Natural killer cell (primary cell): ENCODE measurements around the gene GIMAP8. TPM values are rescaled to one million over a fixed set of nuclear protein-coding genes. Genes with fewer than 3 reads are reported as not detected.

Experiments
- ATAC-seq, 3 donors: fragments of 150-1000 bp in 2 of 3; fragments of 200-7000 bp in 1 of 3; cut with Tn5 transposase; 1 replicate in 1 of 3; 2 replicates in 2 of 3; pipeline ENCODE4 v1.10.0; 2021; ENCODE audit warnings: mild to moderate bottlenecking in 2 of 3, moderate library complexity in 2 of 3
- DNase-seq, 2 donors: peaks; one replicate each; pipeline versions ENCODE4 v3.0.0 to v3.0.0-alpha.2; 2013 to 2021; ENCODE audit warnings: mixed read lengths in 1 of 2
- H3K27ac ChIP-seq: one replicate; pipeline ENCODE4 v1.5.1; 2013; ENCODE audit warnings: mild to moderate bottlenecking, low read length
- H3K27me3 ChIP-seq: one replicate; pipeline ENCODE4 v1.6.1; 2013; ENCODE audit warnings: low read length; ENCODE audit not compliant: control insufficient read depth, insufficient read depth
- H3K36me3 ChIP-seq: one replicate; pipeline ENCODE4 v1.6.1; 2013; ENCODE audit warnings: low read length; ENCODE audit not compliant: control insufficient read depth, insufficient read depth
- H3K4me1 ChIP-seq: one replicate; pipeline ENCODE4 v1.6.1; 2013; ENCODE audit warnings: low read length; ENCODE audit not compliant: control insufficient read depth, insufficient read depth
- H3K4me3 ChIP-seq: one replicate; pipeline ENCODE4 v1.5.1; 2013; ENCODE audit warnings: low read length
- H3K9me3 ChIP-seq: one replicate; pipeline ENCODE4 v1.6.1; 2013; ENCODE audit warnings: low read length; ENCODE audit not compliant: control insufficient read depth, insufficient read depth
- H3K27ac Mint-ChIP-seq, 2 donors: one replicate each; pipeline ENCODE4 v1.8.0; 2022; ENCODE audit warnings: mild to moderate bottlenecking in 2 of 2, mixed read lengths in 2 of 2, moderate library complexity in 1 of 2
- H3K27me3 Mint-ChIP-seq, 2 donors: one replicate each; pipeline ENCODE4 v1.8.0; 2022; ENCODE audit warnings: low read depth in 2 of 2, mixed read lengths in 2 of 2
- H3K36me3 Mint-ChIP-seq: one replicate; pipeline ENCODE4 v1.8.0; 2022; ENCODE audit warnings: mixed read lengths
- H3K4me1 Mint-ChIP-seq, 2 donors: one replicate each; pipeline ENCODE4 v1.8.0; 2022; ENCODE audit warnings: mixed read lengths in 2 of 2
- H3K4me3 Mint-ChIP-seq: one replicate; pipeline ENCODE4 v1.8.0; 2022; ENCODE audit warnings: mild to moderate bottlenecking, moderate library complexity, mixed read lengths
- H3K9me3 Mint-ChIP-seq, 2 donors: one replicate each; pipeline ENCODE4 v1.8.0; 2022; ENCODE audit warnings: mixed read lengths in 2 of 2
- WGBS: methylation state at CpG from one replicate; pipeline ENCODE4 v1.1.7; 2013; ENCODE audit warnings: missing lambda C conversion rate; ENCODE audit not compliant: insufficient coverage; 5-methylcytosine and 5-hydroxymethylcytosine counted together
- intact Hi-C: fragments of 100-400 bp; cut with micrococcal nuclease; formaldehyde crosslinking; loops from one replicate; pipeline ENCODE4 v1.14.2; 2022
- total RNA-seq, 4 donors: library from RNA; stranded (reverse); fragments of 120-200 nt in 1 of 4; gene quantifications; one replicate each; pipeline versions ENCODE4 v1.2.3 to v1.2.4, GENCODE V29; 2013 to 2022
- TF ChIP-seq, protein P1 (sequence below): fragments of 200-600 bp; IDR thresholded peaks from one replicate; pipeline ENCODE4 v1.8.0; 2022; ENCODE audit warnings: antibody characterized with exemption

Gene GIMAP8
- total RNA-seq, 3 donors from 2014 or later (not counting 1 experiment from before 2014, with no cell fraction given), result 6.7 to 17.7 (median 8.4) TPM

DNA sequence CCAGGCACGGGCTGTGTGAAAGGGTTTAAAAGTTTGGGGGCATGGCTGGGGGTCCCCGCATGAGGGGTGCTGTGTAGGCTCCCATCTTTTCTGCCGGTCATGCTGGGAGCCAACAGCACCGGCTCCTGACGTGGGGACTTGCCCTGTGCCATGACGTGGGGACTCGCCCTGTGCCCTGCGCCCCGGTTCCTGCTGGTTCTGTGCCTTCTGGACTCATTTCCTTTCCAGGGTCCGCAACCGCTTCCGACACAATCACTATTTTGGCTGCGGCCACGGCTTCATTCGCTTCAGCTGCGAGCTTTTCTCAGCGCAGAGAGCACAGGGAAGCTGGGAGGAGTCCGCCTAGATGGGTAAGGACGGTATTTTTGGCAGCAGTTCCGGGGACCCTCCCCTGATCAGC lies 7.6 kb upstream of the GIMAP8 start:
- intact Hi-C loops, result no loop called here
- H3K9me3 Mint-ChIP-seq, result peaks cover 0 to 8% of the 10 kb centered on the region in 2 donors
- H3K4me1 Mint-ChIP-seq, result peaks cover 10 to 15% of the 10 kb centered on the region in 2 donors
- no peak overlapping the region for H3K4me3 Mint-ChIP-seq
- DNase-seq (no peak), ATAC-seq (no peak)
- H3K27ac ChIP-seq, result no peak overlapping the region
- WGBS, result 96% methylated on average over 20 of the region's 20 CpGs
- no peak overlapping the region for H3K4me3 ChIP-seq
- no peaks in the 10 kb centered on the region for H3K36me3 Mint-ChIP-seq
- peaks cover 14% of the 10 kb centered on the region for H3K4me1 ChIP-seq
- no peaks in the 10 kb centered on the region for H3K27me3 ChIP-seq
- H3K27ac Mint-ChIP-seq, result no peak overlapping the region
- peaks cover 7% of the 10 kb centered on the region for H3K9me3 ChIP-seq
- no peaks in the 10 kb centered on the region for H3K27me3 Mint-ChIP-seq
- no peaks in the 10 kb centered on the region for H3K36me3 ChIP-seq
- TF ChIP-seq, protein P1, sequence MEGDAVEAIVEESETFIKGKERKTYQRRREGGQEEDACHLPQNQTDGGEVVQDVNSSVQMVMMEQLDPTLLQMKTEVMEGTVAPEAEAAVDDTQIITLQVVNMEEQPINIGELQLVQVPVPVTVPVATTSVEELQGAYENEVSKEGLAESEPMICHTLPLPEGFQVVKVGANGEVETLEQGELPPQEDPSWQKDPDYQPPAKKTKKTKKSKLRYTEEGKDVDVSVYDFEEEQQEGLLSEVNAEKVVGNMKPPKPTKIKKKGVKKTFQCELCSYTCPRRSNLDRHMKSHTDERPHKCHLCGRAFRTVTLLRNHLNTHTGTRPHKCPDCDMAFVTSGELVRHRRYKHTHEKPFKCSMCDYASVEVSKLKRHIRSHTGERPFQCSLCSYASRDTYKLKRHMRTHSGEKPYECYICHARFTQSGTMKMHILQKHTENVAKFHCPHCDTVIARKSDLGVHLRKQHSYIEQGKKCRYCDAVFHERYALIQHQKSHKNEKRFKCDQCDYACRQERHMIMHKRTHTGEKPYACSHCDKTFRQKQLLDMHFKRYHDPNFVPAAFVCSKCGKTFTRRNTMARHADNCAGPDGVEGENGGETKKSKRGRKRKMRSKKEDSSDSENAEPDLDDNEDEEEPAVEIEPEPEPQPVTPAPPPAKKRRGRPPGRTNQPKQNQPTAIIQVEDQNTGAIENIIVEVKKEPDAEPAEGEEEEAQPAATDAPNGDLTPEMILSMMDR, result no peak

DNA sequence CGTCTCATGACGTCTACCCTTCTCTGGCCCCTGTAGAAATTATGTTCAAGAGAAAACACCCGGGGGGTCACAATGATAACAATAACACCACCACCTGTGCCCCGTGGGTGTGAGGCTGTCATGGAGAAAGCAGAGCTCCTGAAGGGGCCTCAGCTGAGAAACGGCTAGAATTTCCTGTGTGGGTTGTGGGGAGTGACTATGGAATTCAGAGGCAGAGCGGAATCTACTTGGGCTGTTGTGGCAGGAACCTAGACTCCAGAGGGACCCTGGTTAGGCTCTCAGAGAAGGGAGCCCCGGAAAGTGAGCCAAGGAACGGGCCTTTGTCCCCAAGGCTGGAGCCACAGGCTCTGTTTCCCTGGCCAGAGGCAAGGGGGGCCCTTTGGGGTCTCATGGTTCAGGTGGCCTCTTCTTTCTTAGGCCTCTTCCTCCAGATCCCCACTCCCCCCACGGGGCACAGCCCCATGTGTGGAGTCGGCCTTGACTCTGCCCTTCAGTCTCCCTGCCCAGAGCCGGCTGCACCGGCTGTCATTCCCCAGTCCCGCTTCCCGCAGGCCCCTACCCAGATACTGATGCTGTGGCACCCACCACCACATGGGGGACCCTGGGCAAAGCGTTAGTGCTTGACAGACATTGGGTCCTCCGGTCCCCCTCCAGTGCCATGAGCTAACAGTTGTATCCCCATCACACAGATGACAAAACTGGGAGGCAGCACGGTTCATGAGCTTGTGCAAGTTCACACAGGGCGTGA lies 6.5 kb upstream of the GIMAP8 start:
- H3K9me3 Mint-ChIP-seq, result peaks cover 0 to 8% of the 10 kb centered on the region in 2 donors
- DNase-seq (no peak), ATAC-seq (no peak)
- no peaks in the 10 kb centered on the region for H3K36me3 Mint-ChIP-seq
- Histone ChIP-seq H3K27ac (no peak overlapping the region), H3K4me3 (no peak overlapping the region), H3K27me3 (no peaks in the 10 kb centered on the region), H3K4me1 (peaks cover 26% of the 10 kb centered on the region), H3K9me3 (peaks cover 7% of the 10 kb centered on the region), H3K36me3 (no peaks in the 10 kb centered on the region)
- TF ChIP-seq, protein P1, result no peak
- H3K27ac Mint-ChIP-seq, result no peak overlapping the region
- no peak overlapping the region for H3K4me3 Mint-ChIP-seq
- peaks cover 15 to 24% of the 10 kb centered on the region in 2 donors for H3K4me1 Mint-ChIP-seq
- 72% methylated on average over 17 of the region's 18 CpGs for WGBS
- no peaks in the 10 kb centered on the region for H3K27me3 Mint-ChIP-seq
- intact Hi-C loops, result no loop called here

DNA sequence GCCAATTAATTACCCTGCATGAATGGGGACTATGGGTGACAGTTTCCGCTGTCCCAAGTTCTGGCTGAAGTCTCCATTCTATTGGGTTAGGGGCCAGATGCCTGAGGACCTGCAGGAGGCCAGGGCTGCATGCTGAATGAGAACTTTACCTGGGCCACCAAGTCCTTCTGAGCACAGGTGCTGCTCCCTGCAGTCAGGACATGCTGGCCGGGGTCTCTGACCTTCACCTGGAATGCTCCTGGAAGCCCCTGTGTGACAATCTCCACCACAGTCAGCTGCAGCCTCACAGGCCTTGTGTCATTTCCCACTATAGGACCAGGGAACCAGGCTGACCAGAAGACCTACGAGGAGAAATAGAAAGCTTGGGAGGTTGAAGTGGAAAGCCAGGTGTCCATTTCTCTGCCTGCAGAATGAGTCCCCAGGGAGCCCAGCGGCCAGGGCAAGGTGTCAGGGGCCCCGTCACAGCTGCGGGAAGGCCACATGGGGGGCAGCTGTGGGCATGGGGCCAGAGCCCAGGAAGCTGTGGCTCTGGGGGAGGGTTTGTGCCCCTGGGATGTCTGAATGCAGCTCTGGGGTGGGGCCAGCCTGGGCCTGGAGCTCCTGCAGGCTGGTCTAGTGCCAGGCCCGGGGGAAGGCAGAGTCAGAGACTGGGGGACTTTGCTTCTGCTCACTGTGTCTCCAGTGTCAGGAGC lies 5.6 kb upstream of the GIMAP8 start:
- peaks cover 0 to 8% of the 10 kb centered on the region in 2 donors for H3K9me3 Mint-ChIP-seq
- 69% methylated on average over 7 of the region's 7 CpGs for WGBS
- no peak overlapping the region for H3K27ac Mint-ChIP-seq
- no peaks in the 10 kb centered on the region for H3K27me3 ChIP-seq
- H3K27ac ChIP-seq, result no peak overlapping the region
- no peaks in the 10 kb centered on the region for H3K36me3 Mint-ChIP-seq
- peaks cover 21 to 31% of the 10 kb centered on the region in 2 donors for H3K4me1 Mint-ChIP-seq
- intact Hi-C loops, result no loop called here
- TF ChIP-seq, protein P1, result no peak
- H3K27me3 Mint-ChIP-seq, result no peaks in the 10 kb centered on the region
- no peak overlapping the region for H3K4me3 ChIP-seq
- peaks cover 7% of the 10 kb centered on the region for H3K9me3 ChIP-seq
- no peak overlapping the region for H3K4me3 Mint-ChIP-seq
- DNase-seq, result no peak
- no peaks in the 10 kb centered on the region for H3K36me3 ChIP-seq
- H3K4me1 ChIP-seq, result peaks cover 34% of the 10 kb centered on the region
- no peak for ATAC-seq
